ENCODE data around the gene BEGAIN.

BEGAIN gene

GRCh38 chr14:100554696-100555320 is 32.4 kb downstream of the BEGAIN start:
- H3K4me3 ChIP-seq (ENCODE audit: low read depth, low read length) = no peak overlapping the region
- no peak for DNase-seq (ENCODE audit: low read depth)
- TF ChIP-seq CTCF (IDR thresholded peaks at IDR 0.05; ENCODE audit: low read depth, low read length, missing control alignments) = no peak
- in situ Hi-C loops (cut with HindIII; ENCODE audit: low sequenced_read_pairs) = no loop called here

- in situ Hi-C loops (cut with HindIII; ENCODE audit: low sequenced_read_pairs) = no loop called here
- H3K4me3 ChIP-seq (ENCODE audit: low read depth, low read length) = no peak overlapping the region
- no peak for TF ChIP-seq CTCF (IDR thresholded peaks at IDR 0.05; ENCODE audit: low read depth, low read length, missing control alignments)
- DNase-seq (ENCODE audit: low read depth) = no peak
Observed at GRCh38 chr14:100554082-100554677, 33.0 kb downstream of the BEGAIN start.

DNA sequence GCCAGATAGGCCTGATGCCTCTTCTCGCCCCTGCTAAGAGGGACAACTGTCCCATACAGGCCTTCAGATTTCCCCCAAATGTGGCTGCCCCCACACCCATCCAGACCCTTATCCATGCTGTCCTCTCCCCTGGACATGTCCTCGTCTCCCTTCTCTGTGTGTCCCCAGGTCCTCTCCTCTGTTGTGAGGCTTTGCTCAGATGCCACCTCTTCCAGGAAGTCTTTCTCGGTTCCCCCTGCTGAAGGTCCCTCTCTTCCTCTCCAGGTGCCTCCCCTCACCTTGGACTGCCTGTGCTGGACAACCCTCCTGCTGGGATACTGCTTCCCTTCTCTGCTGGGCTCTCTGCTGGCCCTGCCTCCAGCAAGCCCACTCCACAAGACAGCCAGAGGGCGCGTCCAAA is 33.7 kb downstream of the BEGAIN start:
- DNase-seq (ENCODE audit: low read depth) = no peak
- no peak overlapping the region for H3K4me3 ChIP-seq (ENCODE audit: low read depth, low read length)
- in situ Hi-C loops (cut with HindIII; ENCODE audit: low sequenced_read_pairs) = no loop called here
- no peak for TF ChIP-seq CTCF (IDR thresholded peaks at IDR 0.05; ENCODE audit: low read depth, low read length, missing control alignments)

DNA sequence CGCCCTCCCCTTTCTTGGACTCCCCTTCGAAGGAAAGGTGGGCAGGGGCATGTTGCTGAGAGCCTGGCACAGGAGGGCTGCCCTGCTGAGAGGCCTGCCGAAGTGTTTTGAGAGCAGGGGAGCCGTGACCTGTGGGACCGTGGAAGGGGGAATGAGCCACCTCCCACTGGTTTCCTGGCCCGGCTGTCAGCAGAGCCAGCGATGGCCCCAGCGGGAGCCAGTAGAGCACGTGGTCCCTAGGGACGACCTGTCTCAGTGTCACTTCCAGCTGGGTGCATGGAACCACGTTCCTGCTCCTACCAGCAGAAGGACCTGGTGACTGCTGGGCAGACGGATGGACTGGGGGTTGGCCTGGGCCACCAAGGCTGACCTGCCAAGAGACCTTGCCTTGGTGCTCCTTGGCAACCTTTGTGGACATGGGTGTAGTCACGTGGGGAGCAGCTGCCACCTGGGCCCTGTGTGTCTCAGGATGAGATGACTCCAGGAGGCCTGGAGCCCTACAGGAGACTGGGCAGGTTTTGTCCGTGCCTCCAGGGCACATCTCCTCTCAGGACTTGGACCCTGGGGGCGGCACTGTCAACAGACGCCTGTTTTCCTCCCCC is 34.6 kb downstream of the BEGAIN start:
- H3K4me3 ChIP-seq (ENCODE audit: low read depth, low read length) = no peak overlapping the region
- no peak for TF ChIP-seq CTCF (IDR thresholded peaks at IDR 0.05; ENCODE audit: low read depth, low read length, missing control alignments)
- DNase-seq (ENCODE audit: low read depth) = no peak
- in situ Hi-C loops (cut with HindIII; ENCODE audit: low sequenced_read_pairs) = no loop called here

GRCh38 chr14:100551056-100551455 is 36.2 kb downstream of the BEGAIN start:
- no peak overlapping the region for H3K4me3 ChIP-seq (ENCODE audit: low read depth, low read length)
- in situ Hi-C loops (cut with HindIII; ENCODE audit: low sequenced_read_pairs) = no loop called here
- no peak for DNase-seq (ENCODE audit: low read depth)
- no peak for TF ChIP-seq CTCF (IDR thresholded peaks at IDR 0.05; ENCODE audit: low read depth, low read length, missing control alignments)

DNA sequence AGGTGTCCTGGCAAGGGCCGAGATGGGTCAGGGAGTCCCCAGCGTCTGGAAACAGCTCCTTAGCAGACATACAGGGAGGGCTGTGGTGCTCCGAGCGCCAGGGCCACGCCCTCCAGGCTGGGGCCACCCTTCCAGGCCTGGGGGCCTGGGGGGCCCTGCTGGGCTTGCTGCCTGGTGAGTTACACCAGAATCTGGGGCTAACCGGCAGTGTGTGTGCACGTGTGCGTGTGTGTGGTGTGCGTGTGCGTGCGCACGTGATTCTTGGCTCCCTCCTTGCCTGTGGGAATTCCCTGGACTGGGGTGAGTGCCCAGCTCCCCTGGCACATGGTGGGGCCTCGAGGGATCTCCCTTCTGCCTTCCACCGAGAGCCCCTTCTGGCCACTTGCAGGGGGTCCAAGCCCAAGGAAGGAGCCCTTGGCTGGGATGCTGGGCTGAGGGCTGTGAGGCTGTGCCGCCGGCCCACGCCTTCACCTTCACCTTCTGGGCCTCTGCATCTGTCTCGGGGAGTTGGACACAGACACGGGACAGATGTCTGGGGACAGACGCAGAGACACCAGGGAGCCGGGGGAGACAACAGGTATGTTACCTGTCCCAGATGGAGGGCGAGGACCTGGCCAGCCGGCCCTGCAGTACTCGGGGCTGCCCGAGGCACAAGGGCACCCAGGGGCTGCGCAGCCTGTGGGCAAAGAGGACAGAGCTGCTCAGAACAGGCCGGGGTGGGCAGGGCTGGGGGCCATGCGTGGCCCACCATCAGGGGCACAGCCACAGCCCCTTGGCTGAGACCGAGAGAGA is 37.2 kb downstream of the BEGAIN start:
- H3K4me3 ChIP-seq (ENCODE audit: low read depth, low read length) = no peak overlapping the region
- no peak for TF ChIP-seq CTCF (IDR thresholded peaks at IDR 0.05; ENCODE audit: low read depth, low read length, missing control alignments)

More for the DNA sequence above, 37.2 kb downstream of the BEGAIN start:
- in situ Hi-C loops (cut with HindIII; ENCODE audit: low sequenced_read_pairs) = no loop called here
- no peak for DNase-seq (ENCODE audit: low read depth)

Measured in astrocyte of the cerebellum (primary cell).